Immature natural killer cell (primary cell): ENCODE data around the gene KLHL29. TPM values are rescaled to one million over a fixed set of nuclear protein-coding genes. Genes with fewer than 3 reads are reported as not detected.

ENCODE experiments used
- DNase-seq, 3 donors: peaks; one replicate each; pipeline ENCODE4 v3.0.0; 2022; ENCODE audit warnings: mixed read lengths in 1 of 3
- H3K27ac Mint-ChIP-seq, 6 donors: one replicate each; pipeline ENCODE4 v1.8.0; 2020; ENCODE audit warnings: mixed read lengths in 6 of 6, mild to moderate bottlenecking in 5 of 6, inconsistent platforms in 4 of 6, moderate library complexity in 3 of 6
- H3K27me3 Mint-ChIP-seq, 3 donors: one replicate each; pipeline ENCODE4 v1.8.0; 2020 to 2021; ENCODE audit warnings: low read depth in 3 of 3, mild to moderate bottlenecking in 3 of 3, mixed read lengths in 3 of 3, moderate library complexity in 3 of 3, inconsistent platforms in 1 of 3
- H3K36me3 Mint-ChIP-seq, 3 donors: one replicate each; pipeline ENCODE4 v1.8.0; 2020; ENCODE audit warnings: mixed read lengths in 3 of 3, inconsistent platforms in 2 of 3, mild to moderate bottlenecking in 2 of 3
- H3K4me1 Mint-ChIP-seq, 2 donors: one replicate each; pipeline ENCODE4 v1.8.0; 2020; ENCODE audit warnings: inconsistent platforms in 2 of 2, mild to moderate bottlenecking in 2 of 2, mixed read lengths in 2 of 2, moderate library complexity in 1 of 2
- H3K4me3 Mint-ChIP-seq, 5 donors: one replicate each; pipeline ENCODE4 v1.8.0; 2020; ENCODE audit warnings: mild to moderate bottlenecking in 5 of 5, mixed read lengths in 5 of 5, inconsistent platforms in 3 of 5, moderate library complexity in 3 of 5
- H3K9me3 Mint-ChIP-seq, 6 donors: one replicate each; pipeline ENCODE4 v1.8.0; 2020; ENCODE audit warnings: mild to moderate bottlenecking in 6 of 6, mixed read lengths in 6 of 6, inconsistent platforms in 4 of 6, moderate library complexity in 3 of 6
- polyA plus RNA-seq, 3 donors: library from polyadenylated mRNA; unstranded; fragments of 300-500 nt; fragmentation: Illumina TruSeq; gene quantifications; one replicate each; pipeline ENCODE4 v1.2.3, GENCODE V29; 2021

The KLHL29 gene
- polyA plus RNA-seq, 3 donors from 2014 or later, result 0.02 to 0.41 TPM; not detected in 1

DNA sequence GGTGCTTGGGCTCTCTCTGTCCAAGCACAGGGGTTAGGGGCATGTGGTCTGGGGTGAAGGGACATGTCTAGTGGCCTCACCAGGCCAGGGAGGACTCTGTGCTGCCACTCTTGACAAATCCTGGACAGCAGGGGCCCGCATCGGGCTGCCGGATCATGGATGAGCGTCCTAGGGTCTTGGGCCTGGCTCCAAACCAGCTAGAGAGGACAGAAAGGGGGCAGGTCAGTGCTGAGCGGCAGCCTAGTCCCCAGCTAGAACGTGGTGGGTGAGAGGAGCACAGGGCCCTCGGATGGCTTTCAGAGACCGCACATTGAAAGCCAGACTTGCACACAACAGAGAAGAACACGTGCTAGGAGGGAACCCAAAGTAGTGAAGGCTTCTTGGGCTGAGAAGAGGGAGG, 300.7 kb downstream of the KLHL29 start:
- no peak for DNase-seq
- Mint-ChIP-seq H3K4me3 (no peak overlapping the region), H3K27me3 (peaks cover 0 to 5% (median 5%) of the 10 kb centered on the region in 3 donors), H3K27ac (peak overlapping the region in 1 of 6 donors; percentile 65), H3K9me3 (no peaks in the 10 kb centered on the region), H3K36me3 (no peaks in the 10 kb centered on the region), H3K4me1 (peaks cover 9 to 12% of the 10 kb centered on the region in 2 donors)

DNA sequence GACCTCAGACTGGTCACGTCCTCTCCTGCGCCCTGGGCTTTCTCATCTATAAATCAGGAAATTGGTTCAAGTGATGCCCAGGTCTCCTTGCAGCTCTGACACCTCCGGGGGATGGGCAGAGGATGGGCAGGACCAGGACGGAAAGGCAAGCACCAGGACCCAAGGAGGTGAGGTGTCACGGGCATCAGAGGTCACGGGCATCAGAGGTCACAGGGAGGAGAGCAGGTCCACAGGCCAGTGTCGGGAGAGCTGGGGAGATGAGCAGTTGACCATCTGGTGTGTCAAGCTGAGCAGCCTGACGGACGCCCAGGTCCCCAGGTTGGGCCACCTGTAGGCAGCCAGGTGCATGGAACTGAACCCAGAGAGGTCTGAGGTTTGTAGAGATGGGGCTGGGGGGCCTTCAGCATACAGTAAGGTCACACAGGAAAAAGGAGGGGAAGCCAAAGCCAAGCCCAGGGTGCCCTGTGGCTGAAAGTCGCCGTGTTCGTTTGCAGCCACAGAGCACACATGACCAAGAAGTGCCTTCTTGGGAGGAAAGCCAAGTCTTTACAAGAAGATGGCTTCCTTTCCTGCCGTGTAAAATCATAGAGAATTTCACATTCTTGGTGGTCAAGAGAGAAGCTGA, 301.5 kb downstream of the KLHL29 start:
- Mint-ChIP-seq H3K27ac (no peak overlapping the region), H3K9me3 (no peaks in the 10 kb centered on the region), H3K4me1 (peaks cover 9 to 12% of the 10 kb centered on the region in 2 donors), H3K27me3 (peaks cover 0 to 7% (median 4%) of the 10 kb centered on the region in 3 donors), H3K36me3 (no peaks in the 10 kb centered on the region), H3K4me3 (no peak overlapping the region)
- no peak for DNase-seq

- no peaks in the 10 kb centered on the region for H3K36me3 Mint-ChIP-seq
- H3K27me3 Mint-ChIP-seq, result peaks cover 0 to 11% (median 4%) of the 10 kb centered on the region in 3 donors
- DNase-seq, result no peak
- no peaks in the 10 kb centered on the region for H3K9me3 Mint-ChIP-seq
- no peak overlapping the region for H3K4me3 Mint-ChIP-seq
- H3K27ac Mint-ChIP-seq, result no peak overlapping the region
- H3K4me1 Mint-ChIP-seq, result peaks cover 9 to 12% of the 10 kb centered on the region in 2 donors
Measured at GRCh38 chr2:23687214-23687613, 302.2 kb downstream of the KLHL29 start.

DNA sequence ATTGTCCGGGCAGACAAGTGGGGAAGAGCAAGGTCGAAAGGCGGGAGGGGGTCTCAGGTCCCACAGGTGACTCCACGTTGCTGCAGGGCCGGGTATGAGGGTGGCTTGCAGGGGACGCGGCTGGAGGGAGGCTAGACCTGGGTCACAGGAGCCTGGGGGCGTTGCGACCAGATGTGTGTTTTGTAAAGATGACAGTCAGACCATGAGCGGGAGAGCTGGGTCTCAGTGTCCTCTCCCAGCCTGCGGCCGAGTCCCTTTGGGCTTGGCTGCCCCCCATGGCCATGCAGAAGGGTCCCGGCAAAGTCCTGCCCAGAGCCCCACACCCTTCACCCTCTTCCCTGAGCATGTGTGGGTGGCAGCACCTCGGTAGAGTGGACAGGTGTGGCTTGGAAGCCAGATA, 302.7 kb downstream of the KLHL29 start:
- H3K36me3 Mint-ChIP-seq, result no peaks in the 10 kb centered on the region
- no peak overlapping the region for H3K27ac Mint-ChIP-seq
- no peak for DNase-seq
- peaks cover 9 to 12% of the 10 kb centered on the region in 2 donors for H3K4me1 Mint-ChIP-seq
- H3K27me3 Mint-ChIP-seq, result peaks cover 0 to 11% (median 6%) of the 10 kb centered on the region in 3 donors
- no peak overlapping the region for H3K4me3 Mint-ChIP-seq
- no peaks in the 10 kb centered on the region for H3K9me3 Mint-ChIP-seq

- H3K4me3 Mint-ChIP-seq, result no peak overlapping the region
- peaks cover 0 to 11% (median 6%) of the 10 kb centered on the region in 3 donors for H3K27me3 Mint-ChIP-seq
- H3K4me1 Mint-ChIP-seq, result peaks cover 9 to 12% of the 10 kb centered on the region in 2 donors
- no peaks in the 10 kb centered on the region for H3K36me3 Mint-ChIP-seq
- no peak for DNase-seq
- H3K9me3 Mint-ChIP-seq, result no peaks in the 10 kb centered on the region
- H3K27ac Mint-ChIP-seq, result no peak overlapping the region
Measured at GRCh38 chr2:23688486-23689130, 303.6 kb downstream of the KLHL29 start.

DNA sequence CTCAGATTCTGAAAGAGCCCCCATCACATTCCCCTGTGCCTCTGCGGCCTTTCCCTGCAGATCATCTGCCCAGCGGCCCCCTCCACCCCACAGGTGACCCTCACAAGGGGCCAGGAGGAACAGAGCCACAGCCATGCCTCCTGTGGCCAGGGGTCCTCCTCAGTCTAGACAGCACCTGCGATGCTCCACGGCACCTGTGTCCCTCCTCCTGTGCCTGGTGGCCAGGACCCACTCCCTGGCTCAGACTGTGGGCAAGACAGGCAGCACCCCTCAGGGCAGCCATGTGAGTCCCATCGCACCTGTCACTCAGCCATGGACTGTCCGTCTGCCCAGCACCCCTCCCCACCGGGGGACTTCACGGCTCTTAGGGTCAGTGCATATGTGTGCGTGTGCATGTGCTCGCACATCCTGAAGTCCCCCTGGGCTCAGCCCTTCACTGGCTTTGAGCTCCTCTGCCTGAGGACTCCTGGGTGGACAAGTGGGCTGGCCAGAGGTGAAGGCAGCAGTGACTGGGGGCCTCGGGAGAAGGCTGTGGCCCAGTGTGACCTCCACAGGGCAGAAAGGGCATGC, 304.2 kb downstream of the KLHL29 start:
- Mint-ChIP-seq H3K27ac (no peak overlapping the region), H3K9me3 (no peaks in the 10 kb centered on the region), H3K27me3 (peaks cover under 1 to 11% (median 6%) of the 10 kb centered on the region in 3 donors), H3K36me3 (no peaks in the 10 kb centered on the region), H3K4me1 (peaks cover 9 to 12% of the 10 kb centered on the region in 2 donors), H3K4me3 (no peak overlapping the region)
- no peak for DNase-seq

- no peak overlapping the region for H3K27ac Mint-ChIP-seq
- H3K36me3 Mint-ChIP-seq, result no peaks in the 10 kb centered on the region
Measured at GRCh38 chr2:23689891-23690290, 304.9 kb downstream of the KLHL29 start.

DNA sequence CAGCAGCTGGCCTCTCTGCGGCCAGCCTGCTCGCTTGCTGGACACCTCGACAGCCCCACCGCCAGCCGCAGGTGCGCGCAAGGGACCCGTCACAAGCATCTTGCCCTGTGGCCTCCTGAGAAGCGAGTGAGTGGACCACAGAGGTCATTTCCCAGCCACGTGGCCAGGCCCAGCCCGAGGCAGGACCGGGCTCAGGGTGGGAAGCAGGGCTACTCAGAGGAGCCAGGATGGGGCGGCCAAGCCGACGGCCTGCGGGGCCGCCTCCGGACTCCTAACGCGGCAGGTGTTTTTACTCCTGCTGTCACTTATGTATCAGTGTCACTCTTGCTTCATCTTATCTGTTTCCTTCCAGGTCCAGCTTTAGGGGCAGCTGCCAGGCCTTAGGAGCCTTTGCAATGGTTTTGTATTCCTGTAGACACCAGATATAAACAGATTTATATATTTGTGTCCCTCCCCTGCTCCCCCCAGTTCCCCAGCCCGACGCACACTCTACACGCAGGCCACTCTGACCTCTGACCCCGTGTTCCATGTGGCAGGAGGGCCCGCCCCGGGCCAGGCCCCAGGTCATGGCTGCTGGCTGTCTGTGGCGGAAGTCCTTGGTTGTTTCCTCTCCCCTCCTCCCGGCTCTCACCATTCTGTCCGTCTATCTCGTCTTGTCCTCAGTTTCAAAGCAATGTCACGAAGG, 305.6 kb downstream of the KLHL29 start:
- Mint-ChIP-seq H3K36me3 (no peaks in the 10 kb centered on the region), H3K27ac (peak overlapping the region in 1 of 6 donors; percentile 12), H3K27me3 (peaks cover 2 to 9% (median 3%) of the 10 kb centered on the region in 3 donors), H3K4me1 (peaks cover 9 to 12% of the 10 kb centered on the region in 2 donors), H3K9me3 (no peaks in the 10 kb centered on the region), H3K4me3 (no peak overlapping the region)
- no peak for DNase-seq

More at GRCh38 chr2:23689891-23690290, 304.9 kb downstream of the KLHL29 start:
- Mint-ChIP-seq H3K4me1 (peaks cover 9 to 12% of the 10 kb centered on the region in 2 donors), H3K27me3 (peaks cover 2 to 11% (median 5%) of the 10 kb centered on the region in 3 donors), H3K9me3 (no peaks in the 10 kb centered on the region), H3K4me3 (no peak overlapping the region)
- DNase-seq, result no peak

- Mint-ChIP-seq H3K9me3 (no peaks in the 10 kb centered on the region), H3K4me3 (no peak overlapping the region), H3K27ac (peak overlapping the region in 1 of 6 donors; percentile 12), H3K27me3 (peaks cover 2 to 8% (median 3%) of the 10 kb centered on the region in 3 donors), H3K36me3 (no peaks in the 10 kb centered on the region), H3K4me1 (peaks cover 8 to 11% of the 10 kb centered on the region in 2 donors)
- no peak for DNase-seq
Measured at GRCh38 chr2:23691106-23691470, 306.1 kb downstream of the KLHL29 start.

GRCh38 chr2:23691565-23691964, 306.6 kb downstream of the KLHL29 start:
- no peak for DNase-seq
- H3K36me3 Mint-ChIP-seq, result no peaks in the 10 kb centered on the region
- no peak overlapping the region for H3K4me3 Mint-ChIP-seq
- no peak overlapping the region for H3K27ac Mint-ChIP-seq
- peaks cover 2 to 8% (median 3%) of the 10 kb centered on the region in 3 donors for H3K27me3 Mint-ChIP-seq
- H3K9me3 Mint-ChIP-seq, result no peaks in the 10 kb centered on the region
- H3K4me1 Mint-ChIP-seq, result peaks cover 3 to 7% of the 10 kb centered on the region in 2 donors

DNA sequence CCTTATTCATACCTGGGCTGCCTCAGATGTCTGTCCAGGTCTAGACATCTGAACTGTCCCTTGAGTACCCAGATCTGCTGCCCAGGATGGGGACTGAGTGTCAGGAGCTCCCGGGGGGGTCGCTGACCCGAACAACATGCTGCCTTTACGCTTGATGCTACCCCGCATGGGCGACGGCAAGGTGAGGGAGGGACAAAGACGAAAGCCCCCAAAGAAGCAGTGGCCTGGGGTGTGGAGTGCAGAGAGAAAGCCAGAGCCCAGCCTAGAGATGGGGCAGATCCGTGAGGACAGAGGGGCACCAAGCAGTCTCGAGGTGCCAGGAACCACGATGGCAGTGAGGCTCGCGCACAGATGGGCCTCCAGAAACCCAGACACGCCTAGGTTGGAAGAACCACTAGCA, 307.3 kb downstream of the KLHL29 start:
- no peak for DNase-seq
- H3K36me3 Mint-ChIP-seq, result no peaks in the 10 kb centered on the region
- no peaks in the 10 kb centered on the region for H3K4me1 Mint-ChIP-seq
- no peak overlapping the region for H3K4me3 Mint-ChIP-seq
- peaks cover 2 to 8% (median 3%) of the 10 kb centered on the region in 3 donors for H3K27me3 Mint-ChIP-seq
- H3K9me3 Mint-ChIP-seq, result no peaks in the 10 kb centered on the region
- H3K27ac Mint-ChIP-seq, result no peak overlapping the region

DNA sequence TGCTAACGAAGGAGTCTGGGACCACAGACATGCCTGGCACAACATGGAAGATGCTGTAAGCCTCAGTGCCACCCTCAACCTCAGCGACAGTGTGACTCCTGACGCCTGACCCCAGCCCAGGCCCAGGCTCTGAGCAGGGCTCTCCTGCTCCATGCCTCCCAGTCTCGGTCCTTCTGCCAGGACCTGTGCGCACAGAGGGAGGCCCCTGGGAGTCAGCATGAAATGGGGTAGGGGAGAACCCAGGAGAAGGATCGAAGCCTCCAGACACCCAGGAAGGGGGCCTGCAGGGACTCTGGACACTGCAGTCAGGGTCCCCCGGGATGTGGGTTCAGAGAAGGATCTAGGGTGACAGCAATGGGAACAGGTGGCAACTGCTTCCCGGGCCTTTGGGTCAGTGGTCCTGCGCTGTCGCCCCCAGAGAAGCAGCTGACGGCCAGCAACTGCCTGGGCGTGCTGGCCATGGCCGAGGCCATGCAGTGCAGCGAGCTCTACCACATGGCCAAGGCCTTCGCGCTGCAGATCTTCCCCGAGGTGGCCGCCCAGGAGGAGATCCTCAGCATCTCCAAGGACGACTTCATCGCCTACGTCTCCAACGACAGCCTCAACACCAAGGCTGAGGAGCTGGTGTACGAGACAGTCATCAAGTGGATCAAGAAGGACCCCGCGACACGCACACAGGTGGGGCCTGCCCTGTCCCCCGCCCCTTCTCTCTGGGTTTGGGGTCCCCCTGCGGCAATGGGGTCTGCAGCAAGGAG, 308.0 kb downstream of the KLHL29 start:
- Mint-ChIP-seq H3K9me3 (no peaks in the 10 kb centered on the region), H3K36me3 (peaks cover 0 to 3% (median 0%) of the 10 kb centered on the region in 3 donors), H3K4me1 (no peaks in the 10 kb centered on the region), H3K27ac (no peak overlapping the region), H3K27me3 (peaks cover 2 to 8% (median 3%) of the 10 kb centered on the region in 3 donors), H3K4me3 (no peak overlapping the region)
- DNase-seq, result no peak

GRCh38 chr2:23693606-23693951, 308.6 kb downstream of the KLHL29 start:
- H3K27ac Mint-ChIP-seq, result peak overlapping the region in 1 of 6 donors; percentile 10
- H3K36me3 Mint-ChIP-seq, result peaks cover 0 to 3% (median 0%) of the 10 kb centered on the region in 3 donors
- no peaks in the 10 kb centered on the region for H3K4me1 Mint-ChIP-seq
- peaks cover 2 to 8% (median 3%) of the 10 kb centered on the region in 3 donors for H3K27me3 Mint-ChIP-seq
- no peak overlapping the region for H3K4me3 Mint-ChIP-seq
- no peaks in the 10 kb centered on the region for H3K9me3 Mint-ChIP-seq
- no peak for DNase-seq
